HG03039 (cell line): ENCODE measurements around the gene JAG2.

Experiments
- ATAC-seq: cut with Tn5 transposase; IDR thresholded peaks from one replicate; pipeline ENCODE4 v1.9.1; 2021; ENCODE audit warnings: mild to moderate bottlenecking, moderate library complexity; ENCODE audit not compliant: unreplicated experiment

JAG2 gene

DNA sequence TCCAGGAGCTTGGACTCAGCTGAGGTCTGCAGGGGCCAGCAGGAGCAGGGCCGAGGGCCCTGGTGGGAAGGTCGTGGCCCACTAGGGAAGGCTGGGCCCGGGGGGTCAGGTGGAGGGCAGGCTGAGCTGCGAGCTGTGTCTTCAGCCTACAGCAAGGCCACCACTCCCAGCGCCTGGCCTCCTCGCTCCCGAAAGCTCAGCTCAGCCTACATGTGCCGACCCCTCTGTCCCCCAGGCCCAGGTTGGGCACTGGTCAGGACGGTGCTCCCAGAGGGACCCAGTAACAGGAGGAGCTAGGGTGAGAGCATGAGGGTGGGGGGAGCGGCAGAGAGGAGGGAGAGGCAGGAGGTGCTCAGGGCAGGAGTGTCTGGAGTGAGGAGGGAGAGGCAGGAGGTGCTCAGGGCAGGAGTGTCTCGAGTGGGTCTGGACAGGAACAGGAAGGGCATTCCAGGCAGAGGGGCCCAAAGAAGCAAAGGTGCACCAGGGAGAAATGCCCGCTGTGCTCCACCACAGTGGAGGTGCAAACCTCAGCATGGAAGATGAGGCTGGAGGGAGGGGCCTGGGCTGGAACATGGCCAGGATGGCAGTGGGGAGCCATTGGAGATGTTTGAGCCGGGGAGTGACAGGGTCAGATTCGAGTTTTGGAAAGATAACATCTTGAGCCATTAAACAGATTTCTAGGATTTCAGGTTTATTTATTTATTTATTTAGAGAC is 74.2 kb downstream of the JAG2 start:
- ATAC-seq: no peak

DNA sequence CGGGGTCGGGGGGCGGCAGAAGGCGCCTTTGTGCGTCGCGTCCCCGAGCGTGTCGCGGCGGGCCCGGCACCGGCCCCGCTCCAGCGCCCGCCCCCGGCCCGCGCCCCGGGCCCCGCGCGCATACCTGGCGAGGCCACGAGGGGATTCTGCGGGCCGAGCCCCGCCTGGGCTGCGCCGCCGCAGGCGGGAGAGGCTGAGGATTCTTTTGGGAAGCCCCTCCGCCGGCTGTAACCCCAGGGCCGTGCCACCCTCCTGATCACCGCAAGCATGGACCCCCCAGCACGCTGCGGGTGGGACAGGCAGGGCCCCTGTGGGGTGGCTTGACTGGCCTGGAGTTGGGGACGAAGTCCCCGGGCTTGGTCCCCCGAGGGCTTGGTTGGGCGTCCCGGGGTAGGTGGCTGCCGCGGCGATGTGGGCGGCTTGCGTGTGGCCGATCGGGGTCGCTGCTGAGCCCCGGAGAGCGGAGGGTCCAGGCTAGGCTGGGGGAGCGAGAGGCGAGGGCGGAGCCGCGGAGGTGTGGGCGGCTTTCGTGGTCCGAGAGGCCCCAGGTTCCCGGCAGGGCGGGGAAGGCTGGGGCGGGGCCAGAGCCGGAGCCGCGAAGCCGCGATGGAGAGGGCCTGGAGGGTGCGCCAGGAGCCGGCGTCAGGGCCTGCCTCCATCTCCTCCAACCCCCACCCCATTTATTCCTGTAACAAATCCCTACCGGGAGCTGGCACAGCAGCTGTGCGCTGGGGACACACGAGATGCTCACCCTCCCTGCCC is 75.0 kb downstream of the JAG2 start:
- peak; percentile 41 for ATAC-seq

DNA sequence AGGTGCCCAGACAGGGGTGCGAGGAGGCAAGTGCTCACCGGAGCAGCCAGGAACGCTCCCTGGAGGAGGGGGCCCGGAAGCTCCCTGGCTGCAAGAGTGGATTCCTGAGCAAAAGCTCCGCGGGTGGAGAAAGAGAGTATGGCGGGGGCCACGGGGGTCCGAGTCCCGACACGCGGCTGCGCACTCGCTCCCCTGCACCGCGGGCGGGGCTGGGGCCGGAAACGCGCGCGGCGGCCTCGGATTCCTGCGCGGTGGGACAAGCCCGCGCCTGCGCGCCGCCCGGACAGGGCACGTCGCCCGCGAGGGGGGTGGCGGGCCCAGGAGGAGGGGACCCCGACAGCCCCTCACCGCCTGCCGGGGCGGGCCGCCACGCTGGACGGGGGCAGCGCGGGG is 75.5 kb downstream of the JAG2 start:
- peak; percentile 12 for ATAC-seq

DNA sequence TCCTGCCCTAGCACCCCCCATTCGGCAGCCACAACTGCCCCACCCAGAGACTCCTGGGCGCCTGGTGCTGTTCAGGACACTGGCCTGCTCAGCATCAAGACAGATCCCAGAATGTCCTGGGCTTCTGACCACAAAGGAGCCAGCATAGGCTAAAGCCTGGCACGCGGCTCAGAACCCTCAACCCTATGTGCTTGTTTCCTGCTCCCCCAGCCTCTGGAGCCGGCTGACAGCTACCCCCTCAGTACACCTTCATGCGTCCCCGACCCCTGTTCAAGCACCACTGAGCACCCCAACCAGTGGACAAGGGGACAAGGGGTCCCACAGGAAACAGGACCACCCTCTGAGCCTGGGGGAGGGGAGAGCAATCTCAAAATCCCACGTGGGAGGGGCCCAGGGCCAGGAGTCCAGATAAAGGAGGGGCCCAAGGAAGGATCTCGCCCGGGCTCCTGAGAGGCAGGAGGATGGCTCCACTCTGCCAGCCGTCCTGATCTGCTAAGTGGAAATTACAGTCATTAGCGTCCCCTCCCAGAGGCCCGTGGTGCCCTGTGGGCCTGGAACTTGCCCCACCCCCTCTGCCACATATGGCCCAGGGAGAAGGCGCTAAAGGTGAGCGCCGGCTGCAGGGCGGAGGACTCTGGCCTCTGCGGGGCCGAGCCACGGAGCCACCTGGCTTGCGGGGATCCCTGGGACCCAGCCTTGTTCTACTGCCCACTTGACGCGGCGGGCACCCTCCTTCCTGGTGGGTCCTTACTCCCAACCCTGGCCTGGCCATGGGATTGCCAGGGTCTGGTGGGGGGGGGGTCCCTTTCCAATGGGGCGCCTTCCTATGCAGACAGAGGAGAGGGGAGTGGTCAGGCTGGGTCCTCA is 76.2 kb downstream of the JAG2 start:
- ATAC-seq: no peak

DNA sequence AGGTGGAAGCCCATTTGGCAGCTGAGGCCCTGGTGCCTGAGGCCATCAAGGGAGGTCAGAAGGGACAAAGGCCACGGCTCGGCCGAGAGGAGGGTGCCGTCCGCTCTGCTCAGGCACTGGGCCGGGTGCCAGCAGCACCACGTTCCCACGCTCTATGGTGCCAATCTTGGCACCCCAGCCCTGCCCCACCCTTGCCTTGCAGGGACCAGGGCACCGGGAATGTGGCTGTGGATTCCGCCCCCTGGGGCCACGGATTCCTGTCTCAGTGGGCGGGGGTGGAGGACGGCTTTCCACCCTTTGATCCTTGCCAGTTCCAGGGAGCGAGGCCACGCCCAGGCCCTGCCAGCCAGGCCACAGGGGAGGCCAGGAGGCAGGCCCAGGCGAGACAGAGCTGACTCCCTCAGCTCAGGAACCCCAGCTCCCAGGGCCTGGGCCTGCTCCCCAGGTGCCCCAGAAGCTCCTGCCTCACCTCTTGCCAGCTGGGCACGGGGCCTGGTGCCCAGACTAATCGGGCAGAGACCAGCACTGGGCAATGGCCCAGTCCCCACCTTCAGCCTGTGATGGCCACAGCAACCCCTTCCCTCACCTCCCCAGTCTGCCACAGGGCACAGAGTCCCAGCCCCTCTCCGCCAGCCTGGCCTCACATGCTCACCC is 76.9 kb downstream of the JAG2 start:
- ATAC-seq: no peak

DNA sequence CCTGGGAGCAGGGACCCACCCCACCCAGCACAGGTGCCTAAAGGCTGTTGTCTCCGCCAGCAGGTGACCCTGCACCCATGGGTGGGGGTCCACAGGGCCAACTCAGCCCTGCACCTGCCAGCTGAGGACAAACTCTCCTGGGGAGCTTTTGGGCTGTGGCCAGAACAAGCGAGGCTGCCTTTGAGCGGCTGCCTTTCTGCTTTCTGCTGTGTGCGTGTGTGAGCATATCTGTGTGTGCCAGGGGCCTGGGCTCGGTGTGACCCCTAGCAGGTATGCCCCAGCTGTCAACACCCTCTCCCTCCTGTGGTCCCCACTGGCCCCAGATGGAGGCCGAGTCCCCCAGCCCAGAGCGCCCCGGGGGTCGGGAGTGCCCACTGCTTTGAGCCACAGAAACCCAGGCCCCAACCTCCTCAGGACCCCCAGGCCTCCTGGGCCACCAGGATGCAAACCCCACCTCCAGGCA is 77.5 kb downstream of the JAG2 start:
- ATAC-seq: no peak
